ENCODE data around the gene LRP8.

LRP8 gene

DNA sequence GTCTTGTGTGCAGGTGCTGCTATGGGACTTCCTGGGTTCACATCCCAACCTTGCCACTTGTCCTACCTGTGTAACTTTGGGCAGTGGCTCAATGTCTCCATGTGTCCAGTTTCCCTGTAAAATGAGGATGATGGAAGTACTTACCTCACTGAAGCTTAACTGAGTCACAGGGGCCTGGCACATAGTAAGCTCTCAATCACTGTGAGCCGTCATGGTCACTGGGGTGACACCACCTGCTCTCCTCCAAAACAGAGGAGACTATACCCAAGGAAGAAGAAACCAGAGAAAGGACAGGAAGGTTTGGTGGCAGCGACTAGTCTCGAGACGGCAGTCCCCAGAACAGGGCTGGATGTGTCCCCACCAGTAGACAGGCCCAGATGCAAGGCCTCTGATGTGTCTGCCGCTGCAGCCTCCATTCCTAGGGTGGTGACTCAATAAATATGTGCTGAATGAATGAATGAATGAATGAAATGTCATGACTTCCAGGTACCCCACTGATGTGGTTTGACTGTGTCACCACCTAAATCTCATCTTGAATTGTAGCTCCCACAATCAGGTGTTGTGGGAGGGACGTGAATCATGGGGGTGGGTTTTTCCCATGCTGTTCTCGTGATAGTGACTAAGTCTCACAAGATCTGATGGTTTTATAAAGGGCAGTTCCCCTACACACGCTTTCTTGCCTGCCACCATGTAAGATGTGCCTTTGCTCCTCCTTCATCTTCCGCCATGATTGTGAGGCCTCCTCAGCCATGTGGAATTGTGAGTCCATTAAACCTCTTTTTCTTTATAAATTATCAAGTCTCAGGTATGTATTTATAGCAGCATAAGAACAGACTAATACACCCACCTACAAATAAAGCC lies 13.0 kb upstream of the LRP8 start:
- no peak for DNase-seq (ENCODE audit: low read depth in 3 of 3, low spot score in 1 of 3)

- no peak for DNase-seq (ENCODE audit: low read depth in 3 of 3, low spot score in 1 of 3)
Observed at GRCh38 chr1:53339736-53340635, 12.1 kb upstream of the LRP8 start.

DNA sequence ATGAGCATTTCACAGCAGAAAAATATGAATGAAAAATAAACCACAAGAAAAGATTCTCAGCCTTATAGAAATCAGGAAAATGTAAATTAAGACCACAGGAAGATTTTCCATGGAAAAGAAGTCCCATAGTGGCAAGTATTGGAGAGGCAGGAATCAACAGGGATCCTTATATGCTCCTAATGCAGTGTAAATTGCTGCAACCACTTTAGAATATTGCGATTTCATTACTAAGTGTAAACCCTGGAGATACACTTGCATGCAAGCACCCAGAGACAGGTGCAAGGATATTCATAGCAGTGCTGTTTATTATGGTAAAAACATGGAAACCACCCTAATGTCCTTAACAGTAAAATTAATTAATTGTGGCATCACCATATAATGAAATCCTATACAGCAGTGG lies 10.6 kb upstream of the LRP8 start:
- no peak for DNase-seq (ENCODE audit: low read depth in 3 of 3, low spot score in 1 of 3)

GRCh38 chr1:53337499-53337898 lies 9.6 kb upstream of the LRP8 start:
- DNase-seq (ENCODE audit: low read depth in 3 of 3, low spot score in 1 of 3) = no peak

GRCh38 chr1:53336146-53336545 lies 8.3 kb upstream of the LRP8 start:
- no peak for DNase-seq (ENCODE audit: low read depth in 3 of 3, low spot score in 1 of 3)

GRCh38 chr1:53335661-53336060 lies 7.8 kb upstream of the LRP8 start:
- DNase-seq (ENCODE audit: low read depth in 3 of 3, low spot score in 1 of 3) = no peak

DNA sequence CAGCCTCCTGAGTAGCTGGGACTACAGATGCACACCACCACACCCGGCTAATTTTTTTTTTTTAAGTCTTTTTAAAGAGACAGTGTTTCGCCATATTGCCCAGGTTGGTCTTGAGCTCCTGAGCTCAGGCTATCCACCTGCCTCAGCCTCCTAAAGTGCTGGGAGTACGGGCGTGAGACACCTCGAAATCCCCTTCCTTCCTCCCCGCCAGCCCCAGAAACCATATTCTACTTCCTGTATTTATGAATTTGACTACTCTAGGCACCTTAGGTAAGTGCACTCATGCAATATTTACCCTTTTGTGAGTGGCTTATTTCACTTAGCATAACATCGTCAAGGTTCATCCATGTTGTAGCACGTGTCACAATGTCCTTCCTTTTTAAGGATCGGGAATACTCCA lies 6.9 kb upstream of the LRP8 start:
- DNase-seq (ENCODE audit: low read depth in 3 of 3, low spot score in 1 of 3) = no peak

- no peak for DNase-seq (ENCODE audit: low read depth in 3 of 3, low spot score in 1 of 3)
Observed at GRCh38 chr1:53334312-53334711, 6.4 kb upstream of the LRP8 start.

DNA sequence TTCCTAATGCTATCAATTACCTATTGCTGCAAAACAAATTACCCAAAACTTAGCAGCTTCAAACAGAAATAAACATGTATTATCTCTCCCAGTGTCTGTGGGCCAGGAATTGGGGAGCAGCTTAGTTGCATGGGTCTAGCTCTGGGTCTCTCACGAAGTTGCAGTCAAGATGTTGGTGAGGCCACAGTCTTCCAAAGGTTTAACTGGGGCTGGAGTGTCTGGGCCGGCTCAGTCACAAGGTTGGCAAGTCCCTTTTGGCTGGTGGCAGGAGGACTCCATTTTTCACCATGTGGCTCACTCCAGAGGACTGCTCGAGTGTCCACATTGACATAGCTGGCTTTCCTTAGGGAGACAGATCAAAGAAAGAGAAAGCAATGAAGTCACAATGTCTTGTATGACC lies 5.0 kb upstream of the LRP8 start:
- no peak for DNase-seq (ENCODE audit: low read depth in 3 of 3, low spot score in 1 of 3)

- no peak for DNase-seq (ENCODE audit: low read depth in 3 of 3, low spot score in 1 of 3)
Observed at GRCh38 chr1:53332186-53332564, 4.3 kb upstream of the LRP8 start.

- DNase-seq (ENCODE audit: low read depth in 3 of 3, low spot score in 1 of 3) = no peak
Observed at GRCh38 chr1:53331446-53332185, 3.7 kb upstream of the LRP8 start.

- no peak for DNase-seq (ENCODE audit: low read depth in 3 of 3, low spot score in 1 of 3)
Observed at GRCh38 chr1:53330819-53331218, 2.9 kb upstream of the LRP8 start.

DNA sequence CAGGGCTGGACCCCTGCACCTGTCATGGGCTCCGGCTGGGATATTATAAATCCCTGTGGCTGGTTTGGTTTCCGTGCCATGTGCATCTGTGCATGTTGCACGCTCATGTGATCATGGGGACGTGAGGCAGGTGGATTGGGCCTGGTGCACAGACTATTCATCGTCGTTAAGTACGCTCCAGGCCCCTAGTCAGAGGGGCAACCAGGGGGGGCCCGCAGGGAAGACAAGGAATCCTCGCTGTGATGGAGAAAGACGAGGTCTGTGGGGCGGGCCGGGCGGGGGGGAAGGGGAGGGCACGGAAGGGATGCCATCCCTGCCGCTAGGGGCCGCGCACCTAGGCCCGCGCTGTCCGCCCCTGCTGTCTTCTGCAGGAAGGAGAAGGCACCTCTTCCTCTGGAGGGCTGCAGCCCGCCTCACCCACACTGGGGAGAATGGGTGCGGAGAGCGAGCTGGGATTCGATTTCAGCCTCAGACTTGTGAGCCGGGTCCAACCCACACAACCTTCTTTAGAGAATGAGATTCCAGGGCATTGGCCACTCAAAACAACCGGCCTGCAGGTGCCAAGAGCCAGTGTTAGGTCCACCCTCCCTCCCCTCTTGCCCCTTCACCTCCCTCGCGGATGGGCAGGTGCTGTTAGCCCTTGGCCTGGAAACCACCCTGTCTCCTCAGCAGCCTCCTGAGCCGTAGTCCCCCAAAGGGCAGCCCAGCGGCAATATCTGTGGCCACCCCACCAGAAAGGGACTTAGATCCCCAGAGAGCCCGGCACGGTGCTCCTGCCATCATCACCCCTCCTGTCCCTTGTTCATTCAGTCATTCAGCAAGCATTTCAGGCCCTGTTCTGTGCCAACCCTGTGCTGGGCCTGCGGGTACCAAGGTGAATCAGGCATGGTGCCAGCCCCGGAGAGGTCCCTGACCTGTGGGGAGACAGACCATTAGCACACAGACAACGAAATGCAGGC lies 950 bp upstream of the LRP8 start:
- no peak for DNase-seq (ENCODE audit: low read depth in 3 of 3, low spot score in 1 of 3)

DNA sequence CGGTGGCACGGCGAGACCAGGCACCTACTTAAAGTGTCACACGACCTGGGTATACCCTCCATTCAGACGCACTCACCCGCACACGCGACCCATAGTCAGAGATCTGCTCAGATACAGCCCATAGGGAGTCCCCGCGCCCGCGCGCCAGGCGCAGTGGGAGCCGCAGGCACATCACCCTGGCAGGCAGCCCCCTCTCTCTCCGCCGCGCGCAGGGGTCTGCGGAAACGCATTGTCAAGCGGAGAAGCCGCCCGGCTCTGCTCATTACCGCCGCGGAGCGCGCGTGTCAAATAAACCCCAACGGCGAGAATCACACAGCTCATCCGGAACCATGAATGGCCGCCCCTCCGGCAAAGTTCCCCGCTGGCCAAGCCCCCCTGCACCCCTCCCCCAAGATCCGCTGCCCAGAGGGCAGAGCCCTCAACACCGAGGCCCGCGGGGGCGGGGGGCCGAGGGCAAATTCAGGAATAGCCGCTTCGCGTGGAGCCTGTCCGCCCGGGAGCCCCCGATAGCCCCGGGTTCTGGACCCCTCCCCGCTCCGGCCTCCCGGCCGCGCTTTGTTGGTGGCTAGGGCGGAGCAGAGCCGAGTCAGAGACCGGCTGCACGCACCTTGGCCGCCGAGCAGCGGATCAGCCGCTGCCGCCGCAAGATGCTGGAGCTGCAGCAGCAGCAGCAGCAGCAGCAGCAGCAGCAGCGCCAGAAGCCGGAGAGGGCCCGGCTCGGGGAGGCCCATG lies 522 bp downstream of the LRP8 start:
- peak in 2 of 3 donors; percentile 15 to 50 for DNase-seq (ENCODE audit: low read depth in 3 of 3, low spot score in 1 of 3)

DNA sequence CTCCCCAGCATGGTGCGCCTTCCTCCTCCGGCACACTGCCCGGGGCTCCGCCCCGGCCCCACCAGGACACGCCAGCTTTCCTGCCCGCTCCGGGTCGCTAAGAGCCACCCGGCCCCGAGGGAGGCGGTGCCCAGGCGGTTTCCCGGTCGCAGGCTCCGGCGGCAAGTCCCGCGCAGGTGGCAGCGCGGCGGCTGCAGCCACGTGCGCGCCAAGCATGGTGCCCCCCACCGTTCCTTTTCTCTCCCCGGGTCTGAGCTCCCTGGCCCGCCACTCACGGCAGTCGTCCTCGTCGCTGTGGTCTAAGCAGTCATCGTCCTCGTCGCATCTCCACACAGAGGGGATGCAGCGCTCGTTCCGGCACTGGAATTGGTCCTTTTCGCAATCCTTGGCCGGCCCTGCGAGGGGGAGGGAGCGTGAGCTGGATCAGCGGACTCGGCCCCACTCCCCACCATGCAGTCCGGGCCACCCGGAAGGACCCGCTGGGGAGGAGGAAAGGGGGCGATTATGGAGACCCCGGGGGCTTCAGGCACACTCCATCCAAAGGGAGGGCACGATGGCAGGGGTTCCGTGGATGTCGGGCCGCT lies 1.2 kb downstream of the LRP8 start:
- DNase-seq (ENCODE audit: low read depth in 3 of 3, low spot score in 1 of 3) = peak in 1 of 3 donors; percentile 39

DNA sequence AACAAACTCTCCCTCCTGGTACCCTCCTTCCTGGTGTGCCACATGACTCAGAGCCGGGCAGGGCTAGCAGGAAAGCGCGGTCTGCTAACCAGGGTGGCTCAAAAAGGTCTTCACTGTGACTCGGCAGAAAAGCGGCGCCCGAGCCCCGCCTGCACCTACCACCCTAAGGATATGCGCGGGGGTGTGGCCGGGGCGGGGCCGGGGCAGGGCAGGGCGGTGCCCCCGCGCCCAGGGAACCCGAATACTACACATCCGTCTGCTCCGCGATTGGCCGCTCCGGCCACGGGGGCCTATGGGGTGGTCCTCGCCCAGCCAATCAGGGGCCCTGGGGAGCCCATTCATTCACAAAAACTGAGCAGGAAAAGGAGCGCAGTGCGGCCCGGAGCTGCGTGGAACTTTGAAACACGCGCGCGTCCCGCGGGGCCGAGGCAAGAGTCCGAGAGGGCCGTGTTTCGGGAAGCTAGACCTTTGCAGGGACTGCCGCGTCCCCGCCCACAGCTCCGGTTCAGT lies 1.7 kb downstream of the LRP8 start:
- peak; percentile 68 to 93 (median 73) for DNase-seq (ENCODE audit: low read depth in 3 of 3, low spot score in 1 of 3)

- DNase-seq (ENCODE audit: low read depth in 3 of 3, low spot score in 1 of 3) = no peak
Observed at GRCh38 chr1:53325326-53326087, 2.4 kb downstream of the LRP8 start.

DNA sequence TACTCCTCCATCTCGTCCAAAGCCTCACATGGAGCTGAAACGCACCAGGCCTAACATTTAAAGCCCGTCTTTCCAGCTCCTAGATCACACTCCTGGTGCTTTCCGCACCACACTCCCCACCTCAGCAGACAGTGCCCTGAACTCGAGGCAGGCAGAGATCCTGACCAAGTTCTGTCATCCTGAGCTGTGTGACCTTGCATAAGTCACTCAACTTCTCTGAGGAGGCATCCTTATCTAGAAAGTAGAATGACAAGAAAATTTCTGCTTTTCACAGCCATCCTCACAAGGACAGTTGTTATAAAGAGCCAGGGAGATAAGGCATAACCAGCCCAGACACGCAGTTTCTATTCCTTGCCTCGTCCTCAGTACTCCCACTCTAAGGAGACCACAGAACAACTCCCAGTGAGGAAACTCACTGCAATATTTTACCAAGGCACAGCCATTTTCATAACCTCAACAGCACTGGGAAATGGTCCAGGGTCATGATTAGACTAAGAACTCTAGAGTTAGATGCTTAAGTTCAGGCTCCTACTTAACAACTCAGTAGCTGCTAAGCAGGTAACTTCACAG lies 3.1 kb downstream of the LRP8 start:
- DNase-seq (ENCODE audit: low read depth in 3 of 3, low spot score in 1 of 3) = no peak
